ENCODE measurements around the gene GRK5.
"Not testable (repeated sequence)": the region's sequence is repeated elsewhere in the genome, so short reads cannot be mapped to it uniquely, and the experiment has no call there.

Gene GRK5

GRCh38 chr10:119265691-119266090, 58.3 kb downstream of the GRK5 start:
- no peak for DNase-seq (ENCODE audit: low read depth)
- H3K4me3 ChIP-seq (ENCODE audit: low read depth, low read length), result no peak overlapping the region
- no peak for TF ChIP-seq CTCF (IDR thresholded peaks at IDR 0.05; ENCODE audit: low read depth, low read length, missing control alignments)

GRCh38 chr10:119267384-119267783, 60.0 kb downstream of the GRK5 start:
- TF ChIP-seq CTCF (IDR thresholded peaks at IDR 0.05; ENCODE audit: low read depth, low read length, missing control alignments), result no peak
- no peak for DNase-seq (ENCODE audit: low read depth)
- H3K4me3 ChIP-seq (ENCODE audit: low read depth, low read length), result no peak overlapping the region

GRCh38 chr10:119268428-119268827, 61.1 kb downstream of the GRK5 start:
- no peak for TF ChIP-seq CTCF (IDR thresholded peaks at IDR 0.05; ENCODE audit: low read depth, low read length, missing control alignments)
- H3K4me3 ChIP-seq (ENCODE audit: low read depth, low read length), result no peak overlapping the region
- no peak for DNase-seq (ENCODE audit: low read depth)

GRCh38 chr10:119268871-119269506, 61.6 kb downstream of the GRK5 start:
- no peak overlapping the region for H3K4me3 ChIP-seq (ENCODE audit: low read depth, low read length)
- DNase-seq (ENCODE audit: low read depth), result peak; percentile 60
- no peak for TF ChIP-seq CTCF (IDR thresholded peaks at IDR 0.05; ENCODE audit: low read depth, low read length, missing control alignments)

GRCh38 chr10:119269737-119270136, 62.4 kb downstream of the GRK5 start:
- DNase-seq (ENCODE audit: low read depth), result no peak
- TF ChIP-seq CTCF (IDR thresholded peaks at IDR 0.05; ENCODE audit: low read depth, low read length, missing control alignments), result no peak
- H3K4me3 ChIP-seq (ENCODE audit: low read depth, low read length), result no peak overlapping the region

- H3K4me3 ChIP-seq (ENCODE audit: low read depth, low read length), result no peak overlapping the region; the same call in 1 of the 2 replicates
- peak; percentile 51 for DNase-seq (ENCODE audit: low read depth)
- no peak for TF ChIP-seq CTCF (IDR thresholded peaks at IDR 0.05; ENCODE audit: low read depth, low read length, missing control alignments)
Measured at GRCh38 chr10:119270762-119271366, 63.5 kb downstream of the GRK5 start.

- H3K4me3 ChIP-seq (ENCODE audit: low read depth, low read length); DNase-seq (ENCODE audit: low read depth): not testable (repeated sequence)
Measured at GRCh38 chr10:119272338-119272734, 65.0 kb downstream of the GRK5 start.
